Right atrium auricular region (tissue), 2 donors: Measurements from ENCODE around the gene WDR45B. TPM values are rescaled to one million over a fixed set of nuclear protein-coding genes. Genes with fewer than 3 reads are reported as not detected.

Experiments used
- DNase-seq: peaks from one replicate; pipeline ENCODE4 v3.0.0-alpha.2; 2019; ENCODE audit warnings: low spot score
- H3K27ac ChIP-seq, 2 donors: fragments of 200-600 bp; sonication (generic); 1 replicate in 1 of 2; 2 replicates in 1 of 2; pipeline ENCODE4 v1.5.1; 2016 to 2019
- H3K27me3 ChIP-seq, 2 donors: fragments of 200-600 bp; sonication (generic); one replicate each; pipeline versions ENCODE4 v1.5.1 to v1.6.0; 2017 to 2019
- H3K36me3 ChIP-seq: fragments of 200-600 bp; sonication (generic); one replicate; pipeline ENCODE4 v1.5.1; 2016
- H3K4me1 ChIP-seq, 2 donors: fragments of 200-600 bp; sonication (generic); one replicate each; pipeline versions ENCODE4 v1.5.1 to v1.6.0; 2017 to 2019
- H3K4me3 ChIP-seq, 2 donors: fragments of 200-600 bp; sonication (generic); 1 replicate in 1 of 2; 2 replicates in 1 of 2; pipeline ENCODE4 v1.5.1; 2017 to 2019; ENCODE audit warnings: mild to moderate bottlenecking in 1 of 2, moderate library complexity in 1 of 2
- H3K9me3 ChIP-seq, 2 donors: fragments of 200-600 bp; sonication (generic); one replicate each; pipeline ENCODE4 v1.5.1; 2019
- total RNA-seq, 2 donors: library from RNA; depleted of rRNA; stranded (reverse); fragments of >200 nt; gene quantifications; one replicate each; pipeline ENCODE4 v1.1.0, GENCODE V29; 2016
- TF ChIP-seq, protein P1 (sequence below), 2 donors: fragments of 200-600 bp; sonication (generic); IDR thresholded peaks; one replicate each; pipeline ENCODE4 v1.5.1; 2019; ENCODE audit warnings: antibody characterized with exemption in 2 of 2

Gene WDR45B
- total RNA-seq, 2 donors from 2014 or later, result 41.2 to 46.4 TPM

- H3K36me3 ChIP-seq, result peaks cover 30% of the 10 kb centered on the region
- TF ChIP-seq, protein P1, sequence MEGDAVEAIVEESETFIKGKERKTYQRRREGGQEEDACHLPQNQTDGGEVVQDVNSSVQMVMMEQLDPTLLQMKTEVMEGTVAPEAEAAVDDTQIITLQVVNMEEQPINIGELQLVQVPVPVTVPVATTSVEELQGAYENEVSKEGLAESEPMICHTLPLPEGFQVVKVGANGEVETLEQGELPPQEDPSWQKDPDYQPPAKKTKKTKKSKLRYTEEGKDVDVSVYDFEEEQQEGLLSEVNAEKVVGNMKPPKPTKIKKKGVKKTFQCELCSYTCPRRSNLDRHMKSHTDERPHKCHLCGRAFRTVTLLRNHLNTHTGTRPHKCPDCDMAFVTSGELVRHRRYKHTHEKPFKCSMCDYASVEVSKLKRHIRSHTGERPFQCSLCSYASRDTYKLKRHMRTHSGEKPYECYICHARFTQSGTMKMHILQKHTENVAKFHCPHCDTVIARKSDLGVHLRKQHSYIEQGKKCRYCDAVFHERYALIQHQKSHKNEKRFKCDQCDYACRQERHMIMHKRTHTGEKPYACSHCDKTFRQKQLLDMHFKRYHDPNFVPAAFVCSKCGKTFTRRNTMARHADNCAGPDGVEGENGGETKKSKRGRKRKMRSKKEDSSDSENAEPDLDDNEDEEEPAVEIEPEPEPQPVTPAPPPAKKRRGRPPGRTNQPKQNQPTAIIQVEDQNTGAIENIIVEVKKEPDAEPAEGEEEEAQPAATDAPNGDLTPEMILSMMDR (IDR thresholded peaks at IDR 0.05), result no peak
These were observed 51.2 kb downstream of the WDR45B start for GRCh38 chr17:82596837-82597672.

DNA sequence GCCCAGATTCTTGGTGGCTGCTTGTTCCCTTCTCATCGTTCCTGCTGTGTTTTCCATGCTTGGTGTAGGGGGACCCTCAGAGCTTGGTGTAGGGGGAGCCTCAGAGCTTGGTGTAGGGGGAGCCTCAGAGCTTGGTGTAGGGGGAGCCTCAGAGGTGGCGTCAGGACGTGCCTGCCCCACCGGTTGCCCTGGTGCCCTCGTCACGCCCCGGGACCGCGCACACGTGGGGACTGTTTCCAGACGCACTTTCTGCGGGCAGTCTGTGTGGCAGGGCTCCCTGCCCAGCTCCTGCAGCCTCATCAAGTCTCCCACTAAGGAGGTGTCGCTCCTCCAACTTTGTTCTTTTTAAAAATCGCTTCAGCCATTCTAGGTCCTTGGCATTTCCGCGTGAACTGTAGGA, 51.9 kb downstream of the WDR45B start:
- Histone ChIP-seq H3K36me3 (peaks cover 22% of the 10 kb centered on the region), H3K27me3 (no peaks in the 10 kb centered on the region), H3K27ac (no peak overlapping the region), H3K4me1 (peaks cover 2 to 58% of the 10 kb centered on the region in 2 donors), H3K9me3 (no peaks in the 10 kb centered on the region), H3K4me3 (no peak overlapping the region)
- no peak for DNase-seq
- TF ChIP-seq, protein P1 (IDR thresholded peaks at IDR 0.05), result no peak

More at GRCh38 chr17:82596837-82597672, 51.2 kb downstream of the WDR45B start:
- Histone ChIP-seq H3K27me3 (no peaks in the 10 kb centered on the region), H3K4me1 (peaks cover 2 to 50% of the 10 kb centered on the region in 2 donors), H3K27ac (no peak overlapping the region), H3K9me3 (no peaks in the 10 kb centered on the region), H3K4me3 (no peak overlapping the region)
- DNase-seq, result no peak

DNA sequence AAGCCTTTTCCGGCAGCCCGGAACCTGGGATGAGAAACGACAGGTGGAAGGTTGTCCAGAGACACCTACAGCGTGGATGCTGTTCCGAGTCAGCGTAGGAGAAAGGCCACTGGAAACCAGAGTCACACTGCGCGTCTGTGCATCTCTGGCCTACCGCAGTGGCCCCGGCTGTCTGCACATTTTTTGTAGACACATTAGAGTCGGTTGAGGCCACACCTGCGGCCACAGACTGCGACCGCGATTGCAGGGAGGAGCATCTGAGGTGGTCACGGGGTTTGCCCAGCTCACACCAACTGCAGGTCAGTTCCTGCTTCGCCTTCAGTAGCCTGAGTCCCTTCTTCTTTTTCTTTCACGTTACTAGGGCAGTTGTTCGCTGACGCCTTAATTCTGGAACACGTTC, 52.4 kb downstream of the WDR45B start:
- no peak overlapping the region for H3K27ac ChIP-seq
- H3K36me3 ChIP-seq, result peaks cover 20% of the 10 kb centered on the region
- peaks cover 2 to 58% of the 10 kb centered on the region in 2 donors for H3K4me1 ChIP-seq
- no peak for DNase-seq
- no peak overlapping the region for H3K4me3 ChIP-seq
- TF ChIP-seq, protein P1 (IDR thresholded peaks at IDR 0.05), result no peak
- no peaks in the 10 kb centered on the region for H3K27me3 ChIP-seq
- no peaks in the 10 kb centered on the region for H3K9me3 ChIP-seq

DNA sequence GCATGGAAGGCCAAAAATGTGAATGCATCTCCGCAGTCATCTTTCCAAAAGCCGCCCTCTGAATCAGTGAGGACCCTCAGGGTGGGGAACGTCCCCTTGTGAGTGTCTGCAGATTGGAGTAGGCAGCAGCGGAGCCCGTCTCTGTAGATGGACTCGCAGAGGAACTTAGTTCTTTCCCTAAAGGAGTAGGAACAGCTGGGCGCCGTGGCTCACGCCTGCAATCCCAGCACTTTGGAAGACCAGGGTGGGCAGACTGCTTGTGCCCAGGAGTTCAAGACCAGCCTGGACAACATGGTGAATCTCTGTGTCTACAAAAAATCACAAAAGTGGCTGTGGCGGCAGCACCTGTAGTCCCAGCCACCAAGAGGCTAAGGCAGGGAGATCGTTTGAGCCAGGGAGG, 53.7 kb downstream of the WDR45B start:
- Histone ChIP-seq H3K27ac (no peak overlapping the region), H3K4me3 (no peak overlapping the region), H3K27me3 (no peaks in the 10 kb centered on the region), H3K4me1 (peaks cover 2 to 54% of the 10 kb centered on the region in 2 donors), H3K9me3 (no peaks in the 10 kb centered on the region), H3K36me3 (peaks cover 20% of the 10 kb centered on the region)
- TF ChIP-seq, protein P1 (IDR thresholded peaks at IDR 0.05), result no peak
- no peak for DNase-seq

DNA sequence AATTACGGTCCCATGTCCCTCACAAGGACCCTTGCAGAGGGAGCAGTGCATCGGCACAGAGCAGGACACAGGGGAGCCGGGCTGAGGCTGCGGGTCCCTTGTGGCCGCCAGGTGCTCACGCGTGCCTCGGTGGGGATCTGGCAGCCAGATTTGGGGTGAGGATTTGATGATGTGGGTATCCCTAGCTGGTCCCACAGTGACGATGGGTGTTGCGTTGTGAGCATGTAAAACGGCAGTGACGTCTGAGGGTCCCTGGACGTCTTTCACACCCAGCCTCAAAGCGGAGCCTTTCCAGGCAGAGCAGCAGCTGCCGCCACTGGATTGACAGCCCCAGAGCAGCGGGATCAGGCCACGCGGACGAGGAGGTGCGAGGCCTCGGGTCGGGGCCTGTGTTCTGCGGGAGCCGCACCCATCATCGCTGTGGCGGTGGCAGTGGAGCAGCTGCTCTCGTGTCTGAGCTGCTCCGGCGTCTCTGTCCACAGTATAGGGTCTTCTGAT, 54.6 kb downstream of the WDR45B start:
- TF ChIP-seq, protein P1 (IDR thresholded peaks at IDR 0.05), result no peak
- peak overlapping the region; percentile 89 to 93 for H3K27ac ChIP-seq
- peaks cover 20% of the 10 kb centered on the region for H3K36me3 ChIP-seq
- DNase-seq, result no peak
- no peaks in the 10 kb centered on the region for H3K9me3 ChIP-seq
- no peaks in the 10 kb centered on the region for H3K27me3 ChIP-seq
- H3K4me1 ChIP-seq, result peaks cover 2 to 45% of the 10 kb centered on the region in 2 donors
- H3K4me3 ChIP-seq, result peak overlapping the region; percentile 48 to 60
